Endodermal cell (in vitro differentiated cells): ENCODE data around the gene FGF14. TPM values are rescaled to one million over a fixed set of nuclear protein-coding genes. Genes with fewer than 3 reads are reported as not detected.

ENCODE experiments used
- DNase-seq: peaks from one replicate; pipeline ENCODE4 v3.0.0-alpha.2; 2017
- H3K27ac ChIP-seq: 2 replicates; pipeline ENCODE4 v1.5.1; 2013; ENCODE audit warnings: mild to moderate bottlenecking, low read depth, low read length, moderate library complexity
- H3K27me3 ChIP-seq: 2 replicates; pipeline ENCODE4 v1.6.1; 2013; ENCODE audit warnings: mild to moderate bottlenecking, low read length, moderate library complexity; ENCODE audit not compliant: insufficient read depth, control insufficient read depth, poor library complexity, severe bottlenecking
- H3K36me3 ChIP-seq: 2 replicates; pipeline ENCODE4 v1.7.0; 2013; ENCODE audit warnings: mild to moderate bottlenecking, low read length, moderate library complexity; ENCODE audit not compliant: control insufficient read depth, insufficient read depth
- H3K4me1 ChIP-seq: one replicate; pipeline ENCODE4 v1.7.0; 2013; ENCODE audit warnings: low read length; ENCODE audit not compliant: control insufficient read depth, insufficient read depth
- H3K4me3 ChIP-seq: 2 replicates; pipeline ENCODE4 v1.5.1; 2013; ENCODE audit warnings: mild to moderate bottlenecking, low read length, moderate library complexity
- H3K9ac ChIP-seq: 2 replicates; pipeline ENCODE4 v1.6.1; 2013; ENCODE audit warnings: mild to moderate bottlenecking, low read length, moderate library complexity; ENCODE audit not compliant: poor library complexity, severe bottlenecking; ENCODE audit errors: extremely low read depth
- H3K9me3 ChIP-seq: 2 replicates; pipeline ENCODE4 v1.6.1; 2013; ENCODE audit warnings: mild to moderate bottlenecking, low read length, moderate library complexity; ENCODE audit not compliant: control insufficient read depth
- H3K27ac Mint-ChIP-seq: 2 replicates; pipeline ENCODE4 v1.8.0; 2020; ENCODE audit warnings: mixed read lengths
- H3K27me3 Mint-ChIP-seq: 2 replicates; pipeline ENCODE4 v1.8.0; 2021; ENCODE audit warnings: mild to moderate bottlenecking, mixed read lengths; ENCODE audit not compliant: insufficient read depth
- H3K36me3 Mint-ChIP-seq: 2 replicates; pipeline ENCODE4 v1.8.0; 2020; ENCODE audit warnings: low read depth, mixed read lengths
- H3K4me1 Mint-ChIP-seq: 2 replicates; pipeline ENCODE4 v1.8.0; 2020; ENCODE audit warnings: mixed read lengths
- H3K4me3 Mint-ChIP-seq: 2 replicates; pipeline ENCODE4 v1.8.0; 2020; ENCODE audit warnings: mild to moderate bottlenecking, moderate library complexity, mixed read lengths
- H3K9me3 Mint-ChIP-seq: 2 replicates; pipeline ENCODE4 v1.8.0; 2020; ENCODE audit warnings: mild to moderate bottlenecking, mixed read lengths
- WGBS, 2 experiments: methylation state at CpG; one replicate each; pipeline versions ENCODE4 v1.1.5 to v1.1.7; 2013; ENCODE audit warnings: missing lambda C conversion rate in 2 of 2, mixed read lengths in 1 of 2; ENCODE audit not compliant: insufficient coverage in 1 of 2, insufficient read length in 1 of 2; 5-methylcytosine and 5-hydroxymethylcytosine counted together
- total RNA-seq, 2 donors: library from RNA; stranded (reverse); fragmentation: NEBNext Ultra II Directional in 1 of 2; extraction: Animal tissue kit (Norgen Biotek cat#: 25700) in 1 of 2; gene quantifications; 2 replicates in 1 of 2; 3 replicates in 1 of 2; pipeline ENCODE4 v1.2.1, GENCODE V29; 2021
- TF ChIP-seq, protein P1 (sequence below): fragments of 200-600 bp; sonication (generic); conservative IDR thresholded peaks from 2 replicates; pipeline ENCODE4 v1.5.0; 2021; ENCODE audit warnings: antibody characterized with exemption, mild to moderate bottlenecking

FGF14 gene
- total RNA-seq, 2 donors from 2014 or later = 0.15 to 0.26 TPM

DNA sequence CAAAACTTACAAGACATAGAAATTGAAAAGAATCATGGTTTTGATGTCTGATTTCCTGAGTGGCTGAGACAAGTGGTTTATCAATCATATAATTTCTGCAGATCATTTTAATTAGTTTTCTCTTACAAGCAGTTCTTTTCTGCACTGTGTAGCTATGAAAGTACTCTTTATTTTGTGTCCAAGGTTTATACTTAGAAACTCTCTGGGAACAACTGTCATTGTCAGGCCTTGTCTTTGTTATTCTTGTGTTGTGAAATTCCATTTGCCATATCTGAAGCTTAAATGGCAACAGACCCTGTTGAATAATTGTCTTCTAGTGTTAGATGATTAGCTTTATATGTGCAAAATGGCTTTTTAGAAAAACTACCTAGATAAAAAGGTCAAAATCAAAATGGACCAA is 312.1 kb downstream of the FGF14 start:
- Histone ChIP-seq H3K27ac (no peak overlapping the region), H3K4me3 (no peak overlapping the region), H3K9me3 (no peaks in the 10 kb centered on the region), H3K36me3 (no peaks in the 10 kb centered on the region), H3K4me1 (no peaks in the 10 kb centered on the region), H3K9ac (no peak overlapping the region), H3K27me3 (no peaks in the 10 kb centered on the region)
- Mint-ChIP-seq H3K36me3 (no peaks in the 10 kb centered on the region), H3K9me3 (no peaks in the 10 kb centered on the region), H3K4me1 (no peaks in the 10 kb centered on the region), H3K27ac (no peak overlapping the region), H3K27me3 (no peaks in the 10 kb centered on the region), H3K4me3 (no peak overlapping the region)
- TF ChIP-seq, protein P1, sequence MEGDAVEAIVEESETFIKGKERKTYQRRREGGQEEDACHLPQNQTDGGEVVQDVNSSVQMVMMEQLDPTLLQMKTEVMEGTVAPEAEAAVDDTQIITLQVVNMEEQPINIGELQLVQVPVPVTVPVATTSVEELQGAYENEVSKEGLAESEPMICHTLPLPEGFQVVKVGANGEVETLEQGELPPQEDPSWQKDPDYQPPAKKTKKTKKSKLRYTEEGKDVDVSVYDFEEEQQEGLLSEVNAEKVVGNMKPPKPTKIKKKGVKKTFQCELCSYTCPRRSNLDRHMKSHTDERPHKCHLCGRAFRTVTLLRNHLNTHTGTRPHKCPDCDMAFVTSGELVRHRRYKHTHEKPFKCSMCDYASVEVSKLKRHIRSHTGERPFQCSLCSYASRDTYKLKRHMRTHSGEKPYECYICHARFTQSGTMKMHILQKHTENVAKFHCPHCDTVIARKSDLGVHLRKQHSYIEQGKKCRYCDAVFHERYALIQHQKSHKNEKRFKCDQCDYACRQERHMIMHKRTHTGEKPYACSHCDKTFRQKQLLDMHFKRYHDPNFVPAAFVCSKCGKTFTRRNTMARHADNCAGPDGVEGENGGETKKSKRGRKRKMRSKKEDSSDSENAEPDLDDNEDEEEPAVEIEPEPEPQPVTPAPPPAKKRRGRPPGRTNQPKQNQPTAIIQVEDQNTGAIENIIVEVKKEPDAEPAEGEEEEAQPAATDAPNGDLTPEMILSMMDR = no peak
- DNase-seq = no peak

DNA sequence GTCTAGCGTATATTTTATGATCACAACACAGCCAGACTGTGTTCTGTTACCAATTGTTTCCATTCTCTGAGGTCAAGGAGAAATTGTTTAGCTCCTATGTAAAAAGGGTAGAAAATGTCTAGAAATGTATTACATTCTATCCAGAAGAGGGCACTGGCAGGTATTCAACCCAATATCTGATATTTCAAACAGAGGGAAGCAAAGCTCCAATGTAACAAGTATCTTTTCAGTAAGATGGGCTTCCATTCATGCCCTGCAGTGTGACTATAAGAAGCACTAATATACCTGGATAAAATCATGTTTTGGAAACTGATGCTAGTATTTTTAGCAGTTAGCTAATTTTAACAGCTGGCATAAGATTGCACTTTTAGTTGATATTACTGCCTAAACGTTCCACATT is 312.7 kb downstream of the FGF14 start:
- Histone ChIP-seq H3K27me3 (no peaks in the 10 kb centered on the region), H3K4me1 (no peaks in the 10 kb centered on the region), H3K9ac (no peak overlapping the region), H3K27ac (no peak overlapping the region), H3K4me3 (no peak overlapping the region), H3K36me3 (no peaks in the 10 kb centered on the region), H3K9me3 (no peaks in the 10 kb centered on the region)
- TF ChIP-seq, protein P1 = peak; percentile 53
- H3K9me3 Mint-ChIP-seq = no peaks in the 10 kb centered on the region
- no peak for DNase-seq
- H3K27ac Mint-ChIP-seq = no peak overlapping the region
- no peaks in the 10 kb centered on the region for H3K36me3 Mint-ChIP-seq
- no peak overlapping the region for H3K4me3 Mint-ChIP-seq
- WGBS, 2 experiments = 77 to 100% methylated on average over 1 to 2 of the region's 2 CpGs
- H3K27me3 Mint-ChIP-seq = no peaks in the 10 kb centered on the region
- H3K4me1 Mint-ChIP-seq = no peaks in the 10 kb centered on the region

DNA sequence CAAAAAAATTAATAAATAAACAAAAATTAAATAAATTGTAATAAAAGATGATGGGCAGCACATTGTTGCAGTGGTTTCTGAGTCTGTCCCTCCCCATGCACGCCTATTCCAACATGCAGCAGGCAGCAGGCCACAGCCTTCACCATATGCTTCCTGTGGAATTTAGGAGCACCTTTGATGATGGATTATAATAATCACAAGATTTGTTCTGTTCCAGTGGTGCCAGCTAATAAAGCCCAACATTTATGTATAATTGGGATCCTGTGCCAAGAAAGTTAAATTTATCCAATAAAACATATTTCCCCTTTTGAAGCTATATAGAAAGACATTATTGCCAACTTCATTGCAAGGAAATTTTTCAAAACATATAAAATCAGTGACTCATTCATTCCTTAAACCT is 328.6 kb downstream of the FGF14 start:
- Histone ChIP-seq H3K4me3 (no peak overlapping the region), H3K4me1 (no peaks in the 10 kb centered on the region), H3K9me3 (no peaks in the 10 kb centered on the region), H3K27ac (no peak overlapping the region), H3K36me3 (no peaks in the 10 kb centered on the region), H3K9ac (no peak overlapping the region), H3K27me3 (no peaks in the 10 kb centered on the region)
- no peak overlapping the region for H3K4me3 Mint-ChIP-seq
- WGBS, 2 experiments = 96 to 100% methylated on average over 1 of the region's 1 CpG
- H3K27me3 Mint-ChIP-seq = no peaks in the 10 kb centered on the region
- no peak for DNase-seq
- H3K9me3 Mint-ChIP-seq = no peaks in the 10 kb centered on the region
- no peaks in the 10 kb centered on the region for H3K36me3 Mint-ChIP-seq
- H3K27ac Mint-ChIP-seq = no peak overlapping the region
- TF ChIP-seq, protein P1 = no peak
- no peaks in the 10 kb centered on the region for H3K4me1 Mint-ChIP-seq
